K562 (cell line): Measurements from ENCODE around the gene CCDC148. TPM values are rescaled to one million over a fixed set of nuclear protein-coding genes. Genes with fewer than 3 reads are reported as not detected.

ENCODE experiments used
- ATAC-seq: fragments of 200-7000 bp; cut with Tn5 transposase; 3 replicates; pipeline ENCODE4 v1.9.1; 2020; ENCODE audit warnings: moderate library complexity
- BruUV-seq: library from RNA; stranded (reverse); fragments of 400-500 nt; replicated peaks from 2 replicates; lab custom pipeline; 2021; lab: Mats Ljungman, UMichigan
- CTCF ChIA-PET: fragments of 300-600 bp; formaldehyde crosslinking; extraction: SDS; loops from one replicate; lab custom pipeline; 2021; ENCODE audit warnings: low intra/inter-chr PET ratio; lab: Yijun Ruan, JAX
- POLR2A ChIA-PET: fragments of 300-600, 350-650 bp; sonication (Branson Sonifier 250); formaldehyde crosslinking; extraction: SDS; loops from one replicate; lab custom pipeline; 2021; ENCODE audit warnings: antibody characterized with exemption, inconsistent platforms; lab: Yijun Ruan, JAX
- DNase-seq, 4 experiments: peaks; one replicate each; pipeline versions ENCODE4 v3.0.0 to v3.0.0-alpha.2; 2011 to 2018; ENCODE audit warnings: low spot score in 3 of 4, mixed read lengths in 3 of 4; ENCODE audit errors: extremely low read depth in 1 of 4
- FAIRE-seq: peaks from 2 replicates; lab custom pipeline; 2011; peaks lifted over from hg19 to GRCh38; lab: Jason Lieb, UNC
- H2AFZ ChIP-seq: 2 replicates; pipeline ENCODE4 v1.6.0; 2011; ENCODE audit warnings: low read depth, low read length, control low read depth, inconsistent platforms
- H3K27ac ChIP-seq: fragments of 200-600 bp; 3 replicates; pipeline ENCODE4 v1.8.0; 2011; ENCODE audit warnings: low read depth, mild to moderate bottlenecking, control low read depth, inconsistent platforms, low read length, moderate library complexity, mixed read lengths; ENCODE audit errors: extremely low read depth
- H3K27me3 ChIP-seq, 2 experiments: fragments of 300-600 bp in 1 of 2; 2 replicates in 1 of 2; 3 replicates in 1 of 2; pipeline versions ENCODE4 v1.6.0 to v1.8.0; 2011; ENCODE audit warnings: inconsistent platforms in 2 of 2, low read length in 2 of 2, mild to moderate bottlenecking in 1 of 2, mixed read lengths in 1 of 2, moderate library complexity in 1 of 2; ENCODE audit not compliant: control insufficient read depth in 2 of 2, insufficient read depth in 2 of 2
- H3K36me3 ChIP-seq: fragments of 300-600 bp; 3 replicates; pipeline ENCODE4 v1.8.0; 2011; ENCODE audit warnings: mild to moderate bottlenecking, low read length, inconsistent platforms; ENCODE audit not compliant: control insufficient read depth, insufficient read depth
- H3K4me1 ChIP-seq, 2 experiments: fragments of 200-600 bp in 1 of 2; replicated peaks in 1 of 2; 2 replicates in 1 of 2; 3 replicates in 1 of 2; pipeline versions ENCODE4 v1.5.1 to v1.8.0; 2011; ENCODE audit warnings: inconsistent platforms in 2 of 2, low read length in 2 of 2, mild to moderate bottlenecking in 1 of 2, mixed read lengths in 1 of 2, moderate library complexity in 1 of 2; ENCODE audit not compliant: control insufficient read depth in 2 of 2, insufficient read depth in 2 of 2
- H3K4me2 ChIP-seq: 2 replicates; pipeline ENCODE4 v1.6.1; 2011; ENCODE audit warnings: low read length, control low read depth, inconsistent platforms, mixed read lengths; ENCODE audit not compliant: insufficient read depth
- H3K4me3 ChIP-seq: fragments of 200-600 bp; sonication (generic), shearing (Covaris generic); 2 replicates; pipeline ENCODE4 v1.5.1; 2016; ENCODE audit warnings: control low read depth, inconsistent platforms
- H3K79me2 ChIP-seq: fragments of 200-600 bp; 3 replicates; pipeline ENCODE4 v1.8.0; 2011; ENCODE audit warnings: low read length, inconsistent platforms; ENCODE audit not compliant: control insufficient read depth, insufficient read depth
- H3K9ac ChIP-seq, 2 experiments: 2 replicates each; pipeline versions ENCODE4 v1.6.0 to v1.6.1; 2011; ENCODE audit warnings: low read depth in 2 of 2, low read length in 2 of 2, control low read depth in 1 of 2, inconsistent platforms in 1 of 2, mild to moderate bottlenecking in 1 of 2, mixed read lengths in 1 of 2; ENCODE audit not compliant: insufficient read depth in 1 of 2
- H3K9me1 ChIP-seq: one replicate; pipeline ENCODE4 v1.6.0; 2011; ENCODE audit warnings: inconsistent platforms, mild to moderate bottlenecking, low read length, moderate library complexity; ENCODE audit not compliant: control insufficient read depth, insufficient read depth
- H3K9me3 ChIP-seq: replicated peaks from 2 replicates; pipeline ENCODE4 v1.5.1; 2011; ENCODE audit warnings: low read depth, low read length, inconsistent platforms; ENCODE audit not compliant: control insufficient read depth, insufficient read depth
- H4K20me1 ChIP-seq: replicated peaks from 2 replicates; pipeline ENCODE4 v1.6.1; 2011; ENCODE audit warnings: low read length, inconsistent platforms, mixed read lengths; ENCODE audit not compliant: control insufficient read depth, insufficient read depth
- CSDE1 ChIP-seq, 2 experiments: fragments of 450-650 bp; IDR thresholded peaks; 2 replicates each; pipeline ENCODE4 v1.6.1; 2016; ENCODE audit warnings: mild to moderate bottlenecking in 1 of 2
- ELF1 ChIP-seq: fragments of 200-800 bp; sonication (Bioruptor generic); IDR thresholded peaks from 2 replicates; pipeline ENCODE4 v1.6.1; 2016; ENCODE audit warnings: missing genetic modification characterization, missing compliant biosample characterization
- GATA2 ChIP-seq: sonication (generic); formaldehyde crosslinking; IDR thresholded peaks from 2 replicates; pipeline ENCODE4 v1.4.0; 2020; ENCODE audit warnings: mild to moderate bottlenecking, missing genetic modification reagents
- HNRNPH1 ChIP-seq: fragments of 200-400 bp; formaldehyde crosslinking; optimal IDR thresholded peaks from 2 replicates; pipeline ENCODE3; 2017; ENCODE audit warnings: low read depth, mild to moderate bottlenecking, low read length, moderate library complexity
- SIX5 ChIP-seq, 2 experiments: IDR thresholded peaks; 2 replicates each; pipeline ENCODE4 v1.6.1; 2011; ENCODE audit warnings: low read length in 2 of 2, borderline replicate concordance in 1 of 2, low read depth in 1 of 2, mild to moderate bottlenecking in 1 of 2, moderate library complexity in 1 of 2; ENCODE audit not compliant: insufficient read depth in 1 of 2
- SREBF1 ChIP-seq: fragments of 150-350 bp; IDR thresholded peaks from 2 replicates; pipeline ENCODE4 v1.6.1; 2014; ENCODE audit warnings: antibody characterized with exemption, low read depth, low read length, borderline replicate concordance
- TCF7 ChIP-seq: sonication (generic); IDR thresholded peaks from 2 replicates; pipeline ENCODE4 v1.6.1; 2016; ENCODE audit warnings: antibody characterized with exemption, borderline replicate concordance
- ZNF318 ChIP-seq, 2 experiments: fragments of 450-650 bp; IDR thresholded peaks; 2 replicates each; pipeline ENCODE4 v1.6.1; 2016; ENCODE audit warnings: mild to moderate bottlenecking in 2 of 2, borderline replicate concordance in 1 of 2, low read depth in 1 of 2, moderate library complexity in 1 of 2
- WGBS: fragments of 100-300 bp; shearing (Covaris generic); methylation state at CpG from one replicate; pipeline ENCODE4 v1.1.6; 2016; ENCODE audit warnings: low coverage, mixed read lengths; ENCODE audit not compliant: insufficient coverage; ENCODE audit errors: missing lambda C conversion rate; 5-methylcytosine and 5-hydroxymethylcytosine counted together
- in situ Hi-C: fragments of 300-500 bp; cut with MboI; formaldehyde crosslinking; loops from 4 replicates; pipeline ENCODE4 v1.15.0; 2018; ENCODE audit warnings: inconsistent platforms, mixed read lengths
- intact Hi-C: fragments of 100-400 bp; cut with micrococcal nuclease; formaldehyde crosslinking; loops from 2 replicates; pipeline ENCODE4 v1.14.2; 2022
- polyA plus RNA-seq, 8 experiments: library from polyadenylated mRNA; depleted of rRNA in 4 of 8; stranded (reverse) in 5 of 8; unstranded in 3 of 8; fragments of >200 nt; fragmentation: Nextera tagmentation in 2 of 8; fragmentation: Illumina TruSeq in 1 of 8; extraction: Ambion mirVana in 2 of 8; extraction: Trizol in 1 of 8; gene quantifications; 2 replicates each; pipeline versions ENCODE4 v1.2.1 to v1.2.3, GENCODE V29; 2011 to 2014; ENCODE audit warnings: inconsistent platforms in 1 of 8, missing spikeins in 1 of 8
- total RNA-seq, 7 experiments: library from RNA; depleted of rRNA in 6 of 7; stranded (reverse); fragments of >200 nt in 6 of 7; fragmentation: Illumina TruSeq in 2 of 7; extraction: Trizol in 2 of 7; gene quantifications; 2 replicates each; pipeline versions ENCODE4 v1.2.1 to v1.2.3, GENCODE V29; 2011 to 2021; ENCODE audit warnings: low replicate concordance in 1 of 7

The CCDC148 gene
- total and polyA plus RNA-seq, 9 of the 15 experiments (the other 6 are each of a cell fraction or from before 2014, with no cell fraction given), result 0.10 to 1.4 (median 0.65) TPM

- no peak overlapping the region for H2AFZ ChIP-seq
- POLR2A ChIA-PET, result no interaction called here
These were observed 201.3 kb downstream of the CCDC148 start for GRCh38 chr2:158255257-158255656.

GRCh38 chr2:158253170-158253569, 203.4 kb downstream of the CCDC148 start:
- in situ Hi-C loops, result no loop called here
- POLR2A ChIA-PET, result no interaction called here
- H3K9me3 ChIP-seq, result no peaks in the 10 kb centered on the region

More at GRCh38 chr2:158255257-158255656, 201.3 kb downstream of the CCDC148 start:
- no peaks in the 10 kb centered on the region for H3K79me2 ChIP-seq
- no peaks in the 10 kb centered on the region for H3K27me3 ChIP-seq
- H4K20me1 ChIP-seq, result no peaks in the 10 kb centered on the region
- H3K9me1 ChIP-seq, result no peaks in the 10 kb centered on the region
- no peak overlapping the region for H3K9ac ChIP-seq
- no peaks in the 10 kb centered on the region for H3K36me3 ChIP-seq
- intact Hi-C loops (no loop called here), in situ Hi-C loops (no loop called here)
- H3K4me3 ChIP-seq, result no peak overlapping the region
- TF ChIP-seq SREBF1 (no peak), CSDE1 (IDR thresholded peaks at IDR 0.05) (no peak)
- H3K27ac ChIP-seq, result no peak overlapping the region
- H3K4me1 ChIP-seq, result 0 out of 5 replicates have a peak, but pooled peaks cover 0 to 4% of the 10 kb centered on the region in 2 experiments
- H3K9me3 ChIP-seq, result no peaks in the 10 kb centered on the region
- FAIRE-seq, result no peak
- CTCF ChIA-PET, result interaction anchor here (0.7 kb wide), 1 partner anchor 243 kb away, joined by 3 read pairs; no protein-coding TSS in a partner anchor
- no peak for DNase-seq
- 42% methylated on average over 2 of the region's 2 CpGs for whole genome bisulfite sequencing
- H3K4me2 ChIP-seq, result no peak overlapping the region
- no TSS peak for BruUV-seq
- no peak for ATAC-seq

More at GRCh38 chr2:158253170-158253569, 203.4 kb downstream of the CCDC148 start:
- no TSS peak for BruUV-seq
- WGBS, result 31% methylated on average over 1 of the region's 1 CpG
- no peak for DNase-seq
- Histone ChIP-seq H2AFZ (no peak overlapping the region), H3K4me2 (no peak overlapping the region), H3K4me1 (0 out of 5 replicates have a peak, but pooled peaks cover 0 to 4% of the 10 kb centered on the region in 2 experiments), H3K9ac (no peak overlapping the region), H3K27ac (no peak overlapping the region), H3K9me1 (no peaks in the 10 kb centered on the region), H3K4me3 (no peak overlapping the region), H3K36me3 (no peaks in the 10 kb centered on the region), H3K27me3 (no peaks in the 10 kb centered on the region), H3K79me2 (no peaks in the 10 kb centered on the region), H4K20me1 (no peaks in the 10 kb centered on the region)
- TF ChIP-seq ZNF318 (IDR thresholded peaks at IDR 0.05; ENCODE audit: borderline replicate concordance in 1 of 2, low read depth in 1 of 2), result no peak
- TF ChIP-seq ELF1 (tag), result no peak
- no peak for TF ChIP-seq GATA2
- no peak for TF ChIP-seq HNRNPH1
- TF ChIP-seq TCF7, result no peak
- no peak for TF ChIP-seq SIX5 (IDR thresholded peaks at IDR 0.05; ENCODE audit: borderline replicate concordance in 1 of 2, insufficient read depth in 1 of 2, low read depth in 1 of 2, low read length in 2 of 2)
- ATAC-seq, result no peak
- intact Hi-C loops, result no loop called here
- no peak for FAIRE-seq
- CTCF ChIA-PET, result no interaction called here
